Endothelial cell of umbilical vein (primary cell): ENCODE data around the gene FAM3B. TPM values are rescaled to one million over a fixed set of nuclear protein-coding genes. Genes with fewer than 3 reads are reported as not detected.

Source experiments
- BruUV-seq: library from RNA; stranded (reverse); fragments of 400-500 nt; replicated peaks from 2 replicates; lab custom pipeline; 2021; lab: Mats Ljungman, UMichigan
- CTCF ChIA-PET: fragments of 300-600, 350-600 bp; sonication (Branson Sonifier 250); formaldehyde crosslinking; loops from one replicate; lab custom pipeline; 2021; ENCODE audit warnings: antibody characterized with exemption, inconsistent platforms; lab: Charles Lee
- POLR2A ChIA-PET: fragments of 300-600, 350-600 bp; sonication (Branson Sonifier 250); formaldehyde crosslinking; loops from one replicate; lab custom pipeline; 2021; ENCODE audit warnings: antibody characterized with exemption, inconsistent platforms; lab: Charles Lee
- DNase-seq: peaks from one replicate; pipeline ENCODE4 v3.0.0-alpha.2; 2011; ENCODE audit warnings: low read depth, low spot score
- FAIRE-seq: peaks from 2 replicates; lab custom pipeline; 2011; peaks lifted over from hg19 to GRCh38; lab: Jason Lieb, UNC
- H2AFZ ChIP-seq: 2 replicates; pipeline ENCODE4 v1.6.0; 2012; ENCODE audit warnings: low read depth, low read length, control low read depth, inconsistent platforms
- H3K27ac ChIP-seq: 2 replicates; pipeline ENCODE4 v1.5.1; 2011; ENCODE audit warnings: low read depth, mild to moderate bottlenecking, control low read depth, low read length, moderate library complexity; ENCODE audit not compliant: insufficient read depth
- H3K27me3 ChIP-seq, 2 experiments: 2 replicates each; pipeline versions ENCODE4 v1.6.0 to v1.6.1; 2011; ENCODE audit warnings: low read length in 2 of 2, mixed read lengths in 1 of 2; ENCODE audit not compliant: control insufficient read depth in 2 of 2, insufficient read depth in 2 of 2
- H3K36me3 ChIP-seq, 2 experiments: 2 replicates in 1 of 2; 3 replicates in 1 of 2; pipeline ENCODE4 v1.5.1; 2011; ENCODE audit warnings: low read length in 2 of 2, mild to moderate bottlenecking in 1 of 2, moderate library complexity in 1 of 2; ENCODE audit not compliant: control insufficient read depth in 2 of 2, insufficient read depth in 2 of 2; ENCODE audit errors: extremely low read depth in 1 of 2
- H3K4me1 ChIP-seq: 3 replicates; pipeline ENCODE4 v1.5.1; 2011; ENCODE audit warnings: mild to moderate bottlenecking, low read length; ENCODE audit not compliant: control insufficient read depth, insufficient read depth; ENCODE audit errors: extremely low read depth
- H3K4me2 ChIP-seq: 2 replicates; pipeline ENCODE4 v1.6.1; 2011; ENCODE audit warnings: low read length, control low read depth, mixed read lengths; ENCODE audit not compliant: insufficient read depth
- H3K4me3 ChIP-seq, 3 experiments: fragments of 200-600 bp in 1 of 3; sonication (generic), shearing (Covaris generic) in 1 of 3; replicated peaks in 1 of 3; 2 replicates each; pipeline ENCODE4 v1.5.1; 2011 to 2016; ENCODE audit warnings: control low read depth in 3 of 3, low read length in 3 of 3, mild to moderate bottlenecking in 2 of 3, inconsistent platforms in 1 of 3, low read depth in 1 of 3, moderate library complexity in 1 of 3; ENCODE audit not compliant: insufficient read depth in 1 of 3
- H3K79me2 ChIP-seq: 2 replicates; pipeline ENCODE4 v1.6.0; 2012; ENCODE audit warnings: low read length, inconsistent platforms; ENCODE audit not compliant: control insufficient read depth, insufficient read depth
- H3K9ac ChIP-seq: replicated peaks from 2 replicates; pipeline ENCODE3; 2011; ENCODE audit warnings: low read length, control low read depth; ENCODE audit not compliant: insufficient read depth; ENCODE audit errors: extremely low read depth
- H3K9me1 ChIP-seq: replicated peaks from 3 replicates; pipeline ENCODE4 v1.6.0; 2011; ENCODE audit warnings: mild to moderate bottlenecking, low read length; ENCODE audit not compliant: control insufficient read depth, insufficient read depth; ENCODE audit errors: extremely low read depth
- H3K9me3 ChIP-seq: replicated peaks from 2 replicates; pipeline ENCODE4 v1.5.1; 2012; ENCODE audit warnings: low read length, inconsistent platforms; ENCODE audit not compliant: control insufficient read depth, insufficient read depth
- H4K20me1 ChIP-seq: replicated peaks from 2 replicates; pipeline ENCODE3; 2011; ENCODE audit warnings: mild to moderate bottlenecking, low read length; ENCODE audit not compliant: control insufficient read depth, insufficient read depth; ENCODE audit errors: extremely low read depth
- EZH2 ChIP-seq: IDR thresholded peaks from 2 replicates; pipeline ENCODE4 v1.6.1; 2012; ENCODE audit warnings: borderline replicate concordance, low read depth, mild to moderate bottlenecking, moderate library complexity, low read length, inconsistent platforms; ENCODE audit not compliant: severe bottlenecking
- FOS ChIP-seq: IDR thresholded peaks from 2 replicates; pipeline ENCODE4 v1.6.1; 2011; ENCODE audit warnings: mild to moderate bottlenecking, low read length, moderate library complexity, borderline replicate concordance; ENCODE audit not compliant: insufficient read depth
- GATA2 ChIP-seq: IDR thresholded peaks from 2 replicates; pipeline ENCODE4 v1.7.0; 2011; ENCODE audit warnings: low read depth, mild to moderate bottlenecking, moderate library complexity, mixed read lengths, low read length; ENCODE audit not compliant: insufficient read length, insufficient read depth
- JUN ChIP-seq: IDR thresholded peaks from 2 replicates; pipeline ENCODE4 v1.6.1; 2011; ENCODE audit warnings: borderline replicate concordance, low read depth; ENCODE audit not compliant: insufficient read length, insufficient read depth
- MYC ChIP-seq: IDR thresholded peaks from one replicate; pipeline ENCODE4 v1.6.1; 2011; ENCODE audit warnings: mild to moderate bottlenecking, low read depth, low read length
- POLR2A ChIP-seq: IDR thresholded peaks from 2 replicates; pipeline ENCODE4 v1.6.1; 2012; ENCODE audit warnings: low read depth, mild to moderate bottlenecking, control low read depth, low read length
- POLR2AphosphoS5 ChIP-seq: IDR thresholded peaks from 2 replicates; pipeline ENCODE4 v1.6.1; 2012; ENCODE audit warnings: low read depth, mild to moderate bottlenecking, control low read depth, low read length, moderate library complexity; ENCODE audit not compliant: insufficient read depth
- dilution Hi-C: fragments of 300-500 bp; cut with MboI; formaldehyde crosslinking; loops from one replicate; pipeline ENCODE4 v1.15.0; 2019; ENCODE audit warnings: low sequenced_read_pairs; ENCODE audit not compliant: extremely low pct_ligation_motif_present
- intact Hi-C: fragments of 100-400 bp; cut with micrococcal nuclease; formaldehyde crosslinking; loops from one replicate; pipeline ENCODE4 v1.10.0; 2022
- polyA plus RNA-seq, 4 experiments: library from polyadenylated mRNA; depleted of rRNA in 3 of 4; stranded (reverse) in 3 of 4; unstranded in 1 of 4; fragments of >200 nt; gene quantifications; 2 replicates each; pipeline versions ENCODE4 v1.2.1 to v1.2.3, GENCODE V29; 2011 to 2012; ENCODE audit warnings: missing spikeins in 1 of 4
- total RNA-seq: library from RNA; stranded (reverse); gene quantifications from 2 replicates; pipeline ENCODE4 v1.2.3, GENCODE V29; 2021
- TF ChIP-seq, protein P1 (sequence below): IDR thresholded peaks from 2 replicates; pipeline ENCODE4 v1.6.1; 2011; ENCODE audit not compliant: insufficient read depth, insufficient read length
- TF ChIP-seq, protein P2 (sequence below), 2 donors: IDR thresholded peaks; 1 replicate in 1 of 2; 2 replicates in 1 of 2; pipeline ENCODE4 v1.5.1; 2011; ENCODE audit warnings: low read length in 2 of 2, mild to moderate bottlenecking in 2 of 2, moderate library complexity in 2 of 2, control low read depth in 1 of 2, inconsistent platforms in 1 of 2, low read depth in 1 of 2; ENCODE audit not compliant: insufficient read depth in 1 of 2; ENCODE audit errors: extremely low read depth in 1 of 2

Gene FAM3B
- total and polyA plus RNA-seq, 2 donors (not counting 3 experiments of a cell fraction or from before 2014, with no cell fraction given): not detected

DNA sequence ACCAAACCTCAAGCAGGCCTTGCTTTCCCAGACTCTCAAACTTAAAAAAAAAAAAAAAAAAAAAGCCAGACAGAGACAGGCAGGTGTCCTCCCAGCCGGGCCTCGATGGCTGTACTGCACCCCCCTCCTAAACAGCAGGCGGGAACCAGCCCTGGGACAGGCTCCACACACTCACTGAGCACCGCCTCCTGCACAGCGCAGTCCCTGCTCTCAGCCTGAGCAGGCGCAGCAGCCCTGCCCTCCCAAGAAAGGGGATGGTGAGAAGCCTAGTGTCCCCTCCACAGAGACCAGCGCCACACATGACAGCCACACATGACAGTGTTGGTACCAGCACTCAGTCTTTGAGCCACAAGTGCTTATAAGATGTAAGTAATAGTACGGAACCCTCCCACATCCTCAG lies 57.2 kb downstream of the FAM3B start:
- H2AFZ ChIP-seq: no peak overlapping the region
- no peaks in the 10 kb centered on the region for H3K79me2 ChIP-seq
- DNase-seq (no peak), FAIRE-seq (no peak)
- no peaks in the 10 kb centered on the region for H3K9me1 ChIP-seq
- H3K4me2 ChIP-seq: no peak overlapping the region
- dilution Hi-C loops (no loop called here), intact Hi-C loops (no loop called here)
- CTCF ChIA-PET: no interaction called here
- no peaks in the 10 kb centered on the region for H3K4me1 ChIP-seq
- TF ChIP-seq, protein P1, sequence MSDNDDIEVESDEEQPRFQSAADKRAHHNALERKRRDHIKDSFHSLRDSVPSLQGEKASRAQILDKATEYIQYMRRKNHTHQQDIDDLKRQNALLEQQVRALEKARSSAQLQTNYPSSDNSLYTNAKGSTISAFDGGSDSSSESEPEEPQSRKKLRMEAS: no peak
- TF ChIP-seq POLR2A (no peak), MYC (no peak), JUN (no peak), EZH2 (no peak), FOS (no peak), GATA2 (no peak), POLR2AphosphoS5 (no peak)
- TF ChIP-seq, protein P2, sequence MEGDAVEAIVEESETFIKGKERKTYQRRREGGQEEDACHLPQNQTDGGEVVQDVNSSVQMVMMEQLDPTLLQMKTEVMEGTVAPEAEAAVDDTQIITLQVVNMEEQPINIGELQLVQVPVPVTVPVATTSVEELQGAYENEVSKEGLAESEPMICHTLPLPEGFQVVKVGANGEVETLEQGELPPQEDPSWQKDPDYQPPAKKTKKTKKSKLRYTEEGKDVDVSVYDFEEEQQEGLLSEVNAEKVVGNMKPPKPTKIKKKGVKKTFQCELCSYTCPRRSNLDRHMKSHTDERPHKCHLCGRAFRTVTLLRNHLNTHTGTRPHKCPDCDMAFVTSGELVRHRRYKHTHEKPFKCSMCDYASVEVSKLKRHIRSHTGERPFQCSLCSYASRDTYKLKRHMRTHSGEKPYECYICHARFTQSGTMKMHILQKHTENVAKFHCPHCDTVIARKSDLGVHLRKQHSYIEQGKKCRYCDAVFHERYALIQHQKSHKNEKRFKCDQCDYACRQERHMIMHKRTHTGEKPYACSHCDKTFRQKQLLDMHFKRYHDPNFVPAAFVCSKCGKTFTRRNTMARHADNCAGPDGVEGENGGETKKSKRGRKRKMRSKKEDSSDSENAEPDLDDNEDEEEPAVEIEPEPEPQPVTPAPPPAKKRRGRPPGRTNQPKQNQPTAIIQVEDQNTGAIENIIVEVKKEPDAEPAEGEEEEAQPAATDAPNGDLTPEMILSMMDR (IDR thresholded peaks at IDR 0.05; ENCODE audit: extremely low read depth in 1 of 2, insufficient read depth in 1 of 2, low read depth in 1 of 2, low read length in 2 of 2): no peak
- no peaks in the 10 kb centered on the region for H3K9me3 ChIP-seq
- H3K4me3 ChIP-seq: no peak overlapping the region
- POLR2A ChIA-PET: no interaction called here
- BruUV-seq: no TSS peak
- H3K27ac ChIP-seq: no peak overlapping the region
- no peaks in the 10 kb centered on the region for H3K27me3 ChIP-seq
- no peaks in the 10 kb centered on the region for H4K20me1 ChIP-seq
- no peaks in the 10 kb centered on the region for H3K36me3 ChIP-seq
- no peak overlapping the region for H3K9ac ChIP-seq
